ENCODE measurements around the gene RNF181.

- TF ChIP-seq GABPA (IDR thresholded peaks at IDR 0.05; ENCODE audit: low read depth) (no peak), CTCF (IDR thresholded peaks at IDR 0.05) (no peak), REST (IDR thresholded peaks at IDR 0.05; ENCODE audit: low read depth, low read length) (no peak), EP300 (IDR thresholded peaks at IDR 0.05; ENCODE audit: borderline replicate concordance in 1 of 2, low read depth in 1 of 2, low read length in 1 of 2) (no peak), RCOR1 (IDR thresholded peaks at IDR 0.05; ENCODE audit: low read length) (no peak), MEF2A (IDR thresholded peaks at IDR 0.05; ENCODE audit: borderline replicate concordance, low read depth) (no peak), MAX (IDR thresholded peaks at IDR 0.05; ENCODE audit: low read depth) (no peak), PBX3 (IDR thresholded peaks at IDR 0.05) (no peak), NRF1 (IDR thresholded peaks at IDR 0.05; ENCODE audit: low read depth, low read length) (no peak)
Observed at GRCh38 chr2:85613717-85614515, 18.4 kb downstream of the RNF181 start.
